ENCODE measurements around the gene POLR1A.

DNA sequence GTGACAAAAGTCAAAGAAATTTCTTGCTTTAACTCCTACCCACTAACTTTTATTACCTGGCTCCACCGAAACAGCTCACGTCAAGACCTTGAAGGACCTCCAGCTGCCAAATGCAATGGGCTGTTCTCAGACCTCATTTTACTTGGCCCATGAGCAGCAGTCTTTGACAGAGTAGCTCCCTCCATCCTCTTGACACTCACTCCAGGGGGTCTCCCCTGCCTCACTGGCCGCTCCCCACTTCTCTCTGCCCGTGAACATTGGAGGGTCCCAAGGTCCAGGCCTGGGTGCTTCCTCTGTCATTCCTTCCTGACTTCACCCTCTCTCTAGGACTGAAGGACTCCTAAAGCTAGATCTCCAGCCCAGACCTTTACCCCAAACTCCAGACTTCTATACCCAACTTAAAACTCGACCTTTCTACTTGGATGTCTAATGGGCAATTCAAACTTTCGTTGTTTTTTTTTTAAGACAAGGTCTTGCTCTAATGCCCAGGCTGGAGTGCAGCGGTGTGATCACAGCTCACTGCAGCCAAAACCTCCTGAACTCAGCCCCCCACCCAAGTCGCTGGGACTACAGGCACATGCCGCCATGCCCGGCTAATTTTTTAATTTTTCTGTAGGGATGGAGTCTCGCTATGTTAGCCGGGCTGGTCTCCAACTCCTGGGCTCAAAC lies 124.0 kb downstream of the POLR1A start:
- TF ChIP-seq, protein P1, sequence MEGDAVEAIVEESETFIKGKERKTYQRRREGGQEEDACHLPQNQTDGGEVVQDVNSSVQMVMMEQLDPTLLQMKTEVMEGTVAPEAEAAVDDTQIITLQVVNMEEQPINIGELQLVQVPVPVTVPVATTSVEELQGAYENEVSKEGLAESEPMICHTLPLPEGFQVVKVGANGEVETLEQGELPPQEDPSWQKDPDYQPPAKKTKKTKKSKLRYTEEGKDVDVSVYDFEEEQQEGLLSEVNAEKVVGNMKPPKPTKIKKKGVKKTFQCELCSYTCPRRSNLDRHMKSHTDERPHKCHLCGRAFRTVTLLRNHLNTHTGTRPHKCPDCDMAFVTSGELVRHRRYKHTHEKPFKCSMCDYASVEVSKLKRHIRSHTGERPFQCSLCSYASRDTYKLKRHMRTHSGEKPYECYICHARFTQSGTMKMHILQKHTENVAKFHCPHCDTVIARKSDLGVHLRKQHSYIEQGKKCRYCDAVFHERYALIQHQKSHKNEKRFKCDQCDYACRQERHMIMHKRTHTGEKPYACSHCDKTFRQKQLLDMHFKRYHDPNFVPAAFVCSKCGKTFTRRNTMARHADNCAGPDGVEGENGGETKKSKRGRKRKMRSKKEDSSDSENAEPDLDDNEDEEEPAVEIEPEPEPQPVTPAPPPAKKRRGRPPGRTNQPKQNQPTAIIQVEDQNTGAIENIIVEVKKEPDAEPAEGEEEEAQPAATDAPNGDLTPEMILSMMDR (IDR thresholded peaks at IDR 0.05): no peak
- no peak for TF ChIP-seq EP300 (IDR thresholded peaks at IDR 0.05)

Measured in tibial nerve (tissue), 4 donors.